ENCODE data around the gene SLC5A8.
"Not testable (repeated sequence)": the region's sequence is repeated elsewhere in the genome, so short reads cannot be mapped to it uniquely, and the experiment has no call there.

SLC5A8 gene

GRCh38 chr12:101173197-101173749, 36.8 kb downstream of the SLC5A8 start:
- Histone ChIP-seq H3K27me3 (ENCODE audit: insufficient read depth, low read length) (peaks cover 22% of the 10 kb centered on the region), H3K4me1 (ENCODE audit: control insufficient read depth, insufficient read depth, low read length, unreplicated experiment) (no peaks in the 10 kb centered on the region), H3K27ac (ENCODE audit: low read depth, low read length) (no peak overlapping the region), H3K79me2 (ENCODE audit: control insufficient read depth, insufficient read depth, low read length, unreplicated experiment) (no peaks in the 10 kb centered on the region), H3K36me3 (ENCODE audit: insufficient read depth, low read length) (no peaks in the 10 kb centered on the region), H3K4me3 (ENCODE audit: low read depth, low read length) (no peak overlapping the region), H2AFZ (ENCODE audit: low read length, unreplicated experiment) (no peak overlapping the region)

- Histone ChIP-seq H3K27me3 (ENCODE audit: insufficient read depth, low read length) (peaks cover 13% of the 10 kb centered on the region), H2AFZ (ENCODE audit: low read length, unreplicated experiment) (no peak overlapping the region), H3K4me1 (ENCODE audit: control insufficient read depth, insufficient read depth, low read length, unreplicated experiment) (no peaks in the 10 kb centered on the region), H3K79me2 (ENCODE audit: control insufficient read depth, insufficient read depth, low read length, unreplicated experiment) (no peaks in the 10 kb centered on the region), H3K4me3 (ENCODE audit: low read depth, low read length) (no peak overlapping the region), H3K36me3 (ENCODE audit: insufficient read depth, low read length) (no peaks in the 10 kb centered on the region), H3K27ac (ENCODE audit: low read depth, low read length) (no peak overlapping the region)
These were observed 37.7 kb downstream of the SLC5A8 start for GRCh38 chr12:101172316-101172715.

- Histone ChIP-seq H3K79me2 (ENCODE audit: control insufficient read depth, insufficient read depth, low read length, unreplicated experiment) (no peaks in the 10 kb centered on the region), H3K4me1 (ENCODE audit: control insufficient read depth, insufficient read depth, low read length, unreplicated experiment) (no peaks in the 10 kb centered on the region), H3K4me3 (ENCODE audit: low read depth, low read length) (no peak overlapping the region), H3K27me3 (ENCODE audit: insufficient read depth, low read length) (peaks cover 13% of the 10 kb centered on the region), H3K27ac (ENCODE audit: low read depth, low read length) (no peak overlapping the region), H2AFZ (ENCODE audit: low read length, unreplicated experiment) (no peak overlapping the region), H3K36me3 (ENCODE audit: insufficient read depth, low read length) (no peaks in the 10 kb centered on the region)
These were observed 42.0 kb downstream of the SLC5A8 start for GRCh38 chr12:101168001-101168400.

GRCh38 chr12:101166866-101167265, 43.2 kb downstream of the SLC5A8 start:
- Histone ChIP-seq H3K27me3 (ENCODE audit: insufficient read depth, low read length) (peaks cover 13% of the 10 kb centered on the region), H3K36me3 (ENCODE audit: insufficient read depth, low read length) (no peaks in the 10 kb centered on the region), H3K4me1 (ENCODE audit: control insufficient read depth, insufficient read depth, low read length, unreplicated experiment) (no peaks in the 10 kb centered on the region), H3K27ac (ENCODE audit: low read depth, low read length) (no peak overlapping the region), H3K4me3 (ENCODE audit: low read depth, low read length) (no peak overlapping the region), H3K79me2 (ENCODE audit: control insufficient read depth, insufficient read depth, low read length, unreplicated experiment) (no peaks in the 10 kb centered on the region), H2AFZ (ENCODE audit: low read length, unreplicated experiment) (no peak overlapping the region)

GRCh38 chr12:101165319-101165718, 44.7 kb downstream of the SLC5A8 start:
- no peaks in the 10 kb centered on the region for H3K36me3 ChIP-seq (ENCODE audit: insufficient read depth, low read length)
- H3K27me3 ChIP-seq (ENCODE audit: insufficient read depth, low read length) = peaks cover 13% of the 10 kb centered on the region
- H3K4me3 ChIP-seq (ENCODE audit: low read depth, low read length) = no peak overlapping the region
- no peak overlapping the region for H2AFZ ChIP-seq (ENCODE audit: low read length, unreplicated experiment)
- no peaks in the 10 kb centered on the region for H3K79me2 ChIP-seq (ENCODE audit: control insufficient read depth, insufficient read depth, low read length, unreplicated experiment)
- H3K27ac ChIP-seq (ENCODE audit: low read depth, low read length) = no peak overlapping the region
- no peaks in the 10 kb centered on the region for H3K4me1 ChIP-seq (ENCODE audit: control insufficient read depth, insufficient read depth, low read length, unreplicated experiment)

GRCh38 chr12:101145777-101146431, 64.1 kb downstream of the SLC5A8 start:
- not testable (repeated sequence) for H2AFZ ChIP-seq (ENCODE audit: low read length, unreplicated experiment); H3K4me1 ChIP-seq (ENCODE audit: control insufficient read depth, insufficient read depth, low read length, unreplicated experiment); H3K79me2 ChIP-seq (ENCODE audit: control insufficient read depth, insufficient read depth, low read length, unreplicated experiment); H3K4me3 ChIP-seq (ENCODE audit: low read depth, low read length); H3K27me3 ChIP-seq (ENCODE audit: insufficient read depth, low read length); H3K27ac ChIP-seq (ENCODE audit: low read depth, low read length); H3K36me3 ChIP-seq (ENCODE audit: insufficient read depth, low read length)

- Histone ChIP-seq H3K27me3 (ENCODE audit: insufficient read depth, low read length) (no peaks in the 10 kb centered on the region), H3K36me3 (ENCODE audit: insufficient read depth, low read length) (no peaks in the 10 kb centered on the region), H3K79me2 (ENCODE audit: control insufficient read depth, insufficient read depth, low read length, unreplicated experiment) (no peaks in the 10 kb centered on the region), H2AFZ (ENCODE audit: low read length, unreplicated experiment) (no peak overlapping the region), H3K4me3 (ENCODE audit: low read depth, low read length) (no peak overlapping the region), H3K27ac (ENCODE audit: low read depth, low read length) (peak overlapping the region; percentile 31), H3K4me1 (ENCODE audit: control insufficient read depth, insufficient read depth, low read length, unreplicated experiment) (peaks cover 15% of the 10 kb centered on the region)
These were observed 82.4 kb downstream of the SLC5A8 start for GRCh38 chr12:101127521-101128219.

GRCh38 chr12:101117842-101118241, 92.2 kb downstream of the SLC5A8 start:
- H3K79me2 ChIP-seq (ENCODE audit: control insufficient read depth, insufficient read depth, low read length, unreplicated experiment) = no peaks in the 10 kb centered on the region
- H3K27me3 ChIP-seq (ENCODE audit: insufficient read depth, low read length) = no peaks in the 10 kb centered on the region
- H3K27ac ChIP-seq (ENCODE audit: low read depth, low read length) = no peak overlapping the region
- no peak overlapping the region for H2AFZ ChIP-seq (ENCODE audit: low read length, unreplicated experiment)
- H3K4me1 ChIP-seq (ENCODE audit: control insufficient read depth, insufficient read depth, low read length, unreplicated experiment) = no peaks in the 10 kb centered on the region
- H3K4me3 ChIP-seq (ENCODE audit: low read depth, low read length) = no peak overlapping the region
- no peaks in the 10 kb centered on the region for H3K36me3 ChIP-seq (ENCODE audit: insufficient read depth, low read length)

GRCh38 chr12:101116911-101117310, 93.1 kb downstream of the SLC5A8 start:
- Histone ChIP-seq H3K27ac (ENCODE audit: low read depth, low read length) (no peak overlapping the region), H2AFZ (ENCODE audit: low read length, unreplicated experiment) (no peak overlapping the region), H3K4me1 (ENCODE audit: control insufficient read depth, insufficient read depth, low read length, unreplicated experiment) (no peaks in the 10 kb centered on the region), H3K4me3 (ENCODE audit: low read depth, low read length) (no peak overlapping the region), H3K36me3 (ENCODE audit: insufficient read depth, low read length) (no peaks in the 10 kb centered on the region), H3K27me3 (ENCODE audit: insufficient read depth, low read length) (no peaks in the 10 kb centered on the region), H3K79me2 (ENCODE audit: control insufficient read depth, insufficient read depth, low read length, unreplicated experiment) (no peaks in the 10 kb centered on the region)

- Histone ChIP-seq H3K27ac (ENCODE audit: low read depth, low read length) (no peak overlapping the region), H3K36me3 (ENCODE audit: insufficient read depth, low read length) (no peaks in the 10 kb centered on the region), H3K4me3 (ENCODE audit: low read depth, low read length) (no peak overlapping the region), H3K4me1 (ENCODE audit: control insufficient read depth, insufficient read depth, low read length, unreplicated experiment) (no peaks in the 10 kb centered on the region), H3K27me3 (ENCODE audit: insufficient read depth, low read length) (no peaks in the 10 kb centered on the region), H3K79me2 (ENCODE audit: control insufficient read depth, insufficient read depth, low read length, unreplicated experiment) (no peaks in the 10 kb centered on the region), H2AFZ (ENCODE audit: low read length, unreplicated experiment) (no peak overlapping the region)
These were observed 94.7 kb downstream of the SLC5A8 start for GRCh38 chr12:101115326-101115725.

GRCh38 chr12:101111441-101111840, 98.6 kb downstream of the SLC5A8 start:
- Histone ChIP-seq H3K79me2 (ENCODE audit: control insufficient read depth, insufficient read depth, low read length, unreplicated experiment) (no peaks in the 10 kb centered on the region), H3K27me3 (ENCODE audit: insufficient read depth, low read length) (no peaks in the 10 kb centered on the region), H3K4me3 (ENCODE audit: low read depth, low read length) (no peak overlapping the region), H3K4me1 (ENCODE audit: control insufficient read depth, insufficient read depth, low read length, unreplicated experiment) (no peaks in the 10 kb centered on the region), H2AFZ (ENCODE audit: low read length, unreplicated experiment) (no peak overlapping the region), H3K27ac (ENCODE audit: low read depth, low read length) (no peak overlapping the region), H3K36me3 (ENCODE audit: insufficient read depth, low read length) (no peaks in the 10 kb centered on the region)
